ENCODE data around the gene GNG3.

GNG3 gene

DNA sequence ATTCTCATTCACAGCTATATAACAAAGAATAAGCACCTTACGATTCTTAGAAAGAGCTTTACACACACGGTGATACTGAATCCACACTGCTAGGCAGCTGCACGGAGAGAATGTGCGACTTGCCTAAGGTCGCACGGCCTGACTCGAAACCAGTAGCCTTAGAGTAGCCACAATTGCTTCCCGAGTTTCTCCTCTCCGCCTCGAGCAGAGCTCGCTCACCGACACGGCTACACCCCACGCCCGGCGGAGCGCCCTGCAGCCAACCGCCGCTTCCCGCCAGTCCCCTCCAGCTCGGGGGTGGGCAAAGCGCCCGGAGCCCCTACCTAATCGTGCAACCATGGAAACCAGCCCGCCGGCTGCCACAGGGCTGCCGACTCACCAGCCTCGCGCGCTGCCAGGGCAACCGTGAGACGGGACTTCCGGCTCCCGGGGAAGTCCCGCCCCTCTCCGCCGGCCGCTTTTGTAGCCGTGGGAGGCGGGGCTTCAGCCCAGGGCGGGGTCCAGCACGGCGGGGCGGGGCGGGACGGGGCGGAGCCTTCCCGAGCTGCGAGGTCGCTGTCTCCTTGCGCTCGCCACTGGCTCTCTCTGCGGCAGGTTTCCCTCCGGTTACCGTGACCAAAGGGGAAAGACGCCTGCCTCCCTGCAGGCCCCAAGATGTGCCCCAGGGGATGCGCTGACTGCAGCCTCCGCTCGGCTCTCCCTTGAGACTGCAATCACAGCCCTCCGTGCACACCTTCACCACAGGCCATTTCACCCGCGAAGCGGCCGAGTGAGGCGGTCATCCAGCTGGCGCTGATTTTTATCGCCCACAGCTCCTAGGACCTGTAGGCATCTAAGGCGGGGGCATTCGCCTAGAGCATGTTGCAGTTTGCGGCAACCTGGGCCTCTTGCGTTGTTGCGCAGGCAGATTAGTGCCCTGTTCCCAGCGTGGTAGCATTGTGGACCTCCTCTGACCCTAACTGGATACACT lies 1.3 kb upstream of the GNG3 start:
- Histone ChIP-seq H3K27me3 (ENCODE audit: insufficient read depth, low read length, poor library complexity) (no peaks in the 10 kb centered on the region), H3K79me2 (ENCODE audit: insufficient read depth, low read length) (peaks cover 22% of the 10 kb centered on the region), H4K20me1 (ENCODE audit: insufficient read depth, low read length) (no peaks in the 10 kb centered on the region), H3K9me3 (ENCODE audit: insufficient read depth, low read length, severe bottlenecking) (no peaks in the 10 kb centered on the region), H3K36me3 (ENCODE audit: insufficient read depth, low read length) (peaks cover 14% of the 10 kb centered on the region), H2AFZ (ENCODE audit: low read depth, low read length) (peak overlapping the region; percentile 94), H3K4me2 (ENCODE audit: insufficient read depth, low read length) (peak overlapping the region; percentile 97), H3K9ac (ENCODE audit: low read depth, low read length) (peak overlapping the region; percentile 83), H3K4me3 (ENCODE audit: low read depth in 1 of 2, low read length in 2 of 2) (peak overlapping the region; percentile 44 to 88), H3K27ac (ENCODE audit: low read length) (peak overlapping the region; percentile 96), H3K4me1 (ENCODE audit: insufficient read depth, low read length) (peaks cover 52% of the 10 kb centered on the region)
- TF ChIP-seq EZH2 (IDR thresholded peaks at IDR 0.05; ENCODE audit: borderline replicate concordance, low read depth, low read length, severe bottlenecking): no peak
- TF ChIP-seq, protein P1, sequence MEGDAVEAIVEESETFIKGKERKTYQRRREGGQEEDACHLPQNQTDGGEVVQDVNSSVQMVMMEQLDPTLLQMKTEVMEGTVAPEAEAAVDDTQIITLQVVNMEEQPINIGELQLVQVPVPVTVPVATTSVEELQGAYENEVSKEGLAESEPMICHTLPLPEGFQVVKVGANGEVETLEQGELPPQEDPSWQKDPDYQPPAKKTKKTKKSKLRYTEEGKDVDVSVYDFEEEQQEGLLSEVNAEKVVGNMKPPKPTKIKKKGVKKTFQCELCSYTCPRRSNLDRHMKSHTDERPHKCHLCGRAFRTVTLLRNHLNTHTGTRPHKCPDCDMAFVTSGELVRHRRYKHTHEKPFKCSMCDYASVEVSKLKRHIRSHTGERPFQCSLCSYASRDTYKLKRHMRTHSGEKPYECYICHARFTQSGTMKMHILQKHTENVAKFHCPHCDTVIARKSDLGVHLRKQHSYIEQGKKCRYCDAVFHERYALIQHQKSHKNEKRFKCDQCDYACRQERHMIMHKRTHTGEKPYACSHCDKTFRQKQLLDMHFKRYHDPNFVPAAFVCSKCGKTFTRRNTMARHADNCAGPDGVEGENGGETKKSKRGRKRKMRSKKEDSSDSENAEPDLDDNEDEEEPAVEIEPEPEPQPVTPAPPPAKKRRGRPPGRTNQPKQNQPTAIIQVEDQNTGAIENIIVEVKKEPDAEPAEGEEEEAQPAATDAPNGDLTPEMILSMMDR (IDR thresholded peaks at IDR 0.05; ENCODE audit: borderline replicate concordance, extremely low read depth, low read length, poor library complexity, severe bottlenecking): no peak
- peak; percentile 78 for ATAC-seq (ENCODE audit: insufficient read depth, low read depth)
- DNase-seq: peak; percentile 97

GRCh38 chr11:62706850-62707247 lies 627 bp upstream of the GNG3 start:
- Histone ChIP-seq H4K20me1 (ENCODE audit: insufficient read depth, low read length) (no peaks in the 10 kb centered on the region), H3K4me2 (ENCODE audit: insufficient read depth, low read length) (peak overlapping the region; percentile 97), H3K9me3 (ENCODE audit: insufficient read depth, low read length, severe bottlenecking) (no peaks in the 10 kb centered on the region), H3K79me2 (ENCODE audit: insufficient read depth, low read length) (peaks cover 22% of the 10 kb centered on the region), H3K36me3 (ENCODE audit: insufficient read depth, low read length) (peaks cover 19% of the 10 kb centered on the region), H3K27ac (ENCODE audit: low read length) (peak overlapping the region; percentile 72), H2AFZ (ENCODE audit: low read depth, low read length) (peak overlapping the region; percentile 80), H3K9ac (ENCODE audit: low read depth, low read length) (peak overlapping the region; percentile 83), H3K27me3 (ENCODE audit: insufficient read depth, low read length, poor library complexity) (no peaks in the 10 kb centered on the region), H3K4me1 (ENCODE audit: insufficient read depth, low read length) (peaks cover 52% of the 10 kb centered on the region), H3K4me3 (ENCODE audit: low read depth in 1 of 2, low read length in 2 of 2) (peak overlapping the region in 1 of 2 experiments; percentile 88; a peak in 2 of 4 replicates)
- ATAC-seq (ENCODE audit: insufficient read depth, low read depth): no peak
- no peak for TF ChIP-seq EZH2 (IDR thresholded peaks at IDR 0.05; ENCODE audit: borderline replicate concordance, low read depth, low read length, severe bottlenecking)
- TF ChIP-seq, protein P1 (IDR thresholded peaks at IDR 0.05; ENCODE audit: borderline replicate concordance, extremely low read depth, low read length, poor library complexity, severe bottlenecking): no peak
- DNase-seq: no peak

DNA sequence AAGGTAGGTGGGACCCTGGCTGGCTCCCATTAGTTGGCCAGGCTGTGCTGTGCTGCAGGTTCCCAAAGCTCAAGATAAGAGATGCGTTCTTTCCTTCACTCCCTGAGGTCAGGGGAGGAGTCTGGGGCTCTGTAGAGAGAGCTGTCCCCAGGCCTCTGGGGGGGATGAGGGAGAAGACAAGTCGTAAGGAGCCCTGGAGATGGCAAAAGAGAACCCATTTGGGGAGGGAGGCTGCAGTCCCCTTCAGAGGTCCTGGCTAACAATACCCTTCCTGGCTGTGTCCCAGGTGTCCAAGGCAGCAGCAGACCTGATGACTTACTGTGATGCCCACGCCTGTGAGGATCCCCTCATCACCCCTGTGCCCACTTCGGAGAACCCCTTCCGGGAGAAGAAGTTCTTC lies 916 bp downstream of the GNG3 start:
- H2AFZ ChIP-seq (ENCODE audit: low read depth, low read length): peak overlapping the region; percentile 62; the same call in 1 of the 2 replicates
- H3K4me3 ChIP-seq (ENCODE audit: low read depth in 1 of 2, low read length in 2 of 2): peak overlapping the region; percentile 37 to 72; a peak in 3 of 4 replicates
- peaks cover 52% of the 10 kb centered on the region for H3K4me1 ChIP-seq (ENCODE audit: insufficient read depth, low read length)
- peak overlapping the region; percentile 81 for H3K27ac ChIP-seq (ENCODE audit: low read length)
- H3K36me3 ChIP-seq (ENCODE audit: insufficient read depth, low read length): peaks cover 33% of the 10 kb centered on the region
- H3K27me3 ChIP-seq (ENCODE audit: insufficient read depth, low read length, poor library complexity): no peaks in the 10 kb centered on the region
- peak overlapping the region; percentile 86 for H3K4me2 ChIP-seq (ENCODE audit: insufficient read depth, low read length)
- peaks cover 23% of the 10 kb centered on the region for H3K79me2 ChIP-seq (ENCODE audit: insufficient read depth, low read length)
- ATAC-seq (ENCODE audit: insufficient read depth, low read depth) (no peak), DNase-seq (no peak)
- H3K9ac ChIP-seq (ENCODE audit: low read depth, low read length): peak overlapping the region; percentile 74
- no peaks in the 10 kb centered on the region for H3K9me3 ChIP-seq (ENCODE audit: insufficient read depth, low read length, severe bottlenecking)
- H4K20me1 ChIP-seq (ENCODE audit: insufficient read depth, low read length): no peaks in the 10 kb centered on the region
- TF ChIP-seq EZH2 (IDR thresholded peaks at IDR 0.05; ENCODE audit: borderline replicate concordance, low read depth, low read length, severe bottlenecking): no peak
- TF ChIP-seq, protein P1 (IDR thresholded peaks at IDR 0.05; ENCODE audit: borderline replicate concordance, extremely low read depth, low read length, poor library complexity, severe bottlenecking): no peak
